Thyroid gland (tissue), 4 donors: ENCODE results near the gene L1CAM. TPM values are rescaled to one million over a fixed set of nuclear protein-coding genes. Genes with fewer than 3 reads are reported as not detected.

Source experiments
- DNase-seq, 2 donors: peaks; one replicate each; pipeline ENCODE4 v3.0.0-alpha.2; 2019
- H3K27ac ChIP-seq, 3 donors: fragments of 200-600 bp; sonication (generic); 1 replicate in 2 of 3; 2 replicates in 1 of 3; pipeline ENCODE4 v1.5.1; 2016 to 2019; ENCODE audit warnings: mild to moderate bottlenecking in 1 of 3, moderate library complexity in 1 of 3
- H3K27me3 ChIP-seq: fragments of 200-600 bp; sonication (generic); one replicate; pipeline ENCODE4 v1.5.1; 2019
- H3K36me3 ChIP-seq, 2 donors: fragments of 200-600 bp; sonication (generic); one replicate each; pipeline ENCODE4 v1.5.1; 2016 to 2019
- H3K4me1 ChIP-seq, 2 donors: fragments of 200-600 bp; sonication (generic); one replicate each; pipeline ENCODE4 v1.5.1; 2017 to 2019
- H3K4me3 ChIP-seq, 3 donors: fragments of 200-600 bp; sonication (generic); replicated peaks in 1 of 3; 1 replicate in 2 of 3; 2 replicates in 1 of 3; pipeline ENCODE4 v1.5.1; 2016; ENCODE audit warnings: mild to moderate bottlenecking in 1 of 3
- H3K9me3 ChIP-seq: fragments of 200-600 bp; sonication (generic); one replicate; pipeline ENCODE4 v1.5.1; 2017
- CTCF ChIP-seq, 6 experiments: fragments of 200-600 bp in 3 of 6; fragments of 450-650 bp in 3 of 6; sonication (generic) in 3 of 6; IDR thresholded peaks; one replicate each; pipeline ENCODE4 v1.5.1; 2016 to 2019; ENCODE audit warnings: antibody characterized with exemption in 6 of 6, mild to moderate bottlenecking in 2 of 6, inconsistent platforms in 1 of 6, moderate library complexity in 1 of 6
- POLR2A ChIP-seq, 2 donors: fragments of 450-650 bp; IDR thresholded peaks; one replicate each; pipeline ENCODE4 v1.6.1; 2017; ENCODE audit warnings: antibody characterized with exemption in 2 of 2, mild to moderate bottlenecking in 2 of 2, moderate library complexity in 1 of 2
- WGBS, 2 donors: methylation state at CpG; one replicate each; pipeline ENCODE4 v1.1.5; 2017; 5-methylcytosine and 5-hydroxymethylcytosine counted together
- intact Hi-C: fragments of 100-400 bp; cut with DNase I; formaldehyde crosslinking; loops from one replicate; pipeline ENCODE4 v1.15.1; 2023
- total RNA-seq, 4 donors: library from RNA; depleted of rRNA; stranded (reverse); fragments of >200 nt; gene quantifications; one replicate each; pipeline ENCODE4 v1.2.3, GENCODE V29; 2016

L1CAM gene
- total RNA-seq, 4 donors from 2014 or later: 0.45 to 2.2 (median 0.75) TPM

- TF ChIP-seq CTCF (IDR thresholded peaks at IDR 0.05): no peak
- no peak for TF ChIP-seq POLR2A (IDR thresholded peaks at IDR 0.05)
- no peak overlapping the region for H3K4me3 ChIP-seq
- H3K36me3 ChIP-seq: no peaks in the 10 kb centered on the region
- DNase-seq: no peak
- H3K9me3 ChIP-seq: no peaks in the 10 kb centered on the region
- peaks cover 0 to 7% of the 10 kb centered on the region in 2 donors for H3K4me1 ChIP-seq
- intact Hi-C loops: no loop called here
- H3K27ac ChIP-seq: no peak overlapping the region
- 19 to 42% methylated on average over 4 to 12 of the region's 102 CpGs for WGBS, 2 donors
- H3K27me3 ChIP-seq: peaks cover 15% of the 10 kb centered on the region
These were observed 55.1 kb downstream of the L1CAM start for GRCh38 chrX:153830640-153831428.

- Histone ChIP-seq H3K27ac (no peak within 1 kb of the TSS), H3K4me3 (peak within 1 kb of the TSS in 1 of 3 donors; percentile 18), H3K9me3 (no peaks in the 10 kb centered on the region), H3K4me1 (peaks cover 0 to 7% of the 10 kb centered on the region in 2 donors), H3K36me3 (no peaks in the 10 kb centered on the region), H3K27me3 (peaks cover 15% of the 10 kb centered on the region)
- WGBS, 2 donors: 4% methylated on average over 4 of the region's 97 CpGs; no CpG with 5 or more reads in 1 of the 2 donors
- intact Hi-C loops: no loop called here
- TF ChIP-seq POLR2A (IDR thresholded peaks at IDR 0.05) (no peak), CTCF (IDR thresholded peaks at IDR 0.05) (no peak)
- DNase-seq: no peak
These were observed 56.0 kb downstream of the L1CAM start, which contains the start of gene PDZD4 for GRCh38 chrX:153829799-153830639. Gene PDZD4, minus strand, starts transcription at chrX:153830544. Its CDS starts 246 bp downstream, at chrX:153830298.

GRCh38 chrX:153829549-153829798, 56.5 kb downstream of the L1CAM start:
- H3K4me3 ChIP-seq: peak overlapping the region in 1 of 3 donors; percentile 18
- no peaks in the 10 kb centered on the region for H3K36me3 ChIP-seq
- no peaks in the 10 kb centered on the region for H3K9me3 ChIP-seq
- no peak overlapping the region for H3K27ac ChIP-seq
- no peak for DNase-seq
- peaks cover 0 to 7% of the 10 kb centered on the region in 2 donors for H3K4me1 ChIP-seq
- TF ChIP-seq POLR2A (IDR thresholded peaks at IDR 0.05) (no peak), CTCF (IDR thresholded peaks at IDR 0.05) (no peak)
- intact Hi-C loops: no loop called here
- peaks cover 15% of the 10 kb centered on the region for H3K27me3 ChIP-seq
- 0% methylated on average over 2 of the region's 27 CpGs; no CpG with 5 or more reads in 1 of the 2 donors for WGBS, 2 donors

- WGBS, 2 donors: 3% methylated on average over 13 of the region's 50 CpGs; no CpG with 5 or more reads in 1 of the 2 donors
- no peak overlapping the region for H3K27ac ChIP-seq
- peaks cover 15% of the 10 kb centered on the region for H3K27me3 ChIP-seq
- intact Hi-C loops: no loop called here
- peak overlapping the region in 1 of 3 donors; percentile 18 for H3K4me3 ChIP-seq
- TF ChIP-seq CTCF (IDR thresholded peaks at IDR 0.05): no peak
- TF ChIP-seq POLR2A (IDR thresholded peaks at IDR 0.05): no peak
- H3K9me3 ChIP-seq: no peaks in the 10 kb centered on the region
- peaks cover 0 to 7% of the 10 kb centered on the region in 2 donors for H3K4me1 ChIP-seq
- no peaks in the 10 kb centered on the region for H3K36me3 ChIP-seq
- peak in 1 of 2 donors; percentile 4 for DNase-seq
These were observed 57.0 kb downstream of the L1CAM start for GRCh38 chrX:153828723-153829548.
